Esophagus muscularis mucosa (tissue), 3 donors: ENCODE data around the gene DCAF15.

Experiments
- CTCF ChIP-seq, 3 experiments: fragments of 200-600 bp in 2 of 3; fragments of 450-650 bp in 1 of 3; sonication (generic) in 2 of 3; IDR thresholded peaks; one replicate each; pipeline ENCODE4 v1.5.1; 2017 to 2019; ENCODE audit warnings: antibody characterized with exemption in 3 of 3, mild to moderate bottlenecking in 2 of 3, moderate library complexity in 1 of 3
- POLR2A ChIP-seq: fragments of 450-650 bp; IDR thresholded peaks from one replicate; pipeline ENCODE4 v1.6.1; 2017; ENCODE audit warnings: antibody characterized with exemption, moderate library complexity, mild to moderate bottlenecking, low read depth

GRCh38 chr19:13990085-13990484 is 37.8 kb downstream of the DCAF15 start:
- TF ChIP-seq CTCF (IDR thresholded peaks at IDR 0.05) (no peak), POLR2A (no peak)
